GM19467 (cell line): ENCODE data around the gene TMEM98.
"Not testable (repeated sequence)": the region's sequence is repeated elsewhere in the genome, so short reads cannot be mapped to it uniquely, and the experiment has no call there.

Source experiments
- ATAC-seq: cut with Tn5 transposase; IDR thresholded peaks from one replicate; pipeline ENCODE4 v1.9.1; 2021; ENCODE audit warnings: mild to moderate bottlenecking, moderate library complexity; ENCODE audit not compliant: unreplicated experiment

TMEM98 gene

GRCh38 chr17:32914181-32914580, 13.8 kb upstream of the TMEM98 start:
- no peak for ATAC-seq

- ATAC-seq: no peak
Measured at GRCh38 chr17:32915245-32915644, 12.7 kb upstream of the TMEM98 start.

GRCh38 chr17:32916134-32916533, 11.8 kb upstream of the TMEM98 start:
- no peak for ATAC-seq

- ATAC-seq: no peak
Measured at GRCh38 chr17:32917081-32917480, 10.9 kb upstream of the TMEM98 start.

- no peak for ATAC-seq
Measured at GRCh38 chr17:32917842-32918241, 10.1 kb upstream of the TMEM98 start.

- not testable (repeated sequence) for ATAC-seq
Measured at GRCh38 chr17:32919876-32920275, 8.1 kb upstream of the TMEM98 start.

GRCh38 chr17:32920293-32920692, 7.7 kb upstream of the TMEM98 start:
- ATAC-seq: no peak

- ATAC-seq: no peak
Measured at GRCh38 chr17:32921017-32921416, 6.9 kb upstream of the TMEM98 start.

GRCh38 chr17:32923905-32924304, 4.0 kb upstream of the TMEM98 start:
- ATAC-seq: not testable (repeated sequence)

- no peak for ATAC-seq
Measured at GRCh38 chr17:32926183-32926582, 1.8 kb upstream of the TMEM98 start.

GRCh38 chr17:32926789-32927188, 1.2 kb upstream of the TMEM98 start:
- ATAC-seq: not testable (repeated sequence)

GRCh38 chr17:32927201-32927723, 691 bp upstream of the TMEM98 start:
- ATAC-seq: no peak

GRCh38 chr17:32928586-32929535, 908 bp downstream of the TMEM98 start:
- ATAC-seq: no peak

GRCh38 chr17:32929588-32929987, 1.6 kb downstream of the TMEM98 start:
- ATAC-seq: no peak

GRCh38 chr17:32930512-32930911, 2.6 kb downstream of the TMEM98 start:
- ATAC-seq: no peak

GRCh38 chr17:32931686-32932085, 3.7 kb downstream of the TMEM98 start:
- ATAC-seq: no peak

GRCh38 chr17:32933881-32934280, 5.9 kb downstream of the TMEM98 start:
- no peak for ATAC-seq

- ATAC-seq: no peak
Measured at GRCh38 chr17:32935726-32936125, 7.8 kb downstream of the TMEM98 start.

- no peak for ATAC-seq
Measured at GRCh38 chr17:32936186-32936893, 8.4 kb downstream of the TMEM98 start.

GRCh38 chr17:32936894-32937500, 9.0 kb downstream of the TMEM98 start:
- no peak for ATAC-seq

- ATAC-seq: no peak
Measured at GRCh38 chr17:32940706-32941390, 12.9 kb downstream of the TMEM98 start.
